ENCODE results near the gene LAMA5.
A peak's percentile ranks its signal among the peaks of the same experiment; 100 is the strongest.

The LAMA5 gene

DNA sequence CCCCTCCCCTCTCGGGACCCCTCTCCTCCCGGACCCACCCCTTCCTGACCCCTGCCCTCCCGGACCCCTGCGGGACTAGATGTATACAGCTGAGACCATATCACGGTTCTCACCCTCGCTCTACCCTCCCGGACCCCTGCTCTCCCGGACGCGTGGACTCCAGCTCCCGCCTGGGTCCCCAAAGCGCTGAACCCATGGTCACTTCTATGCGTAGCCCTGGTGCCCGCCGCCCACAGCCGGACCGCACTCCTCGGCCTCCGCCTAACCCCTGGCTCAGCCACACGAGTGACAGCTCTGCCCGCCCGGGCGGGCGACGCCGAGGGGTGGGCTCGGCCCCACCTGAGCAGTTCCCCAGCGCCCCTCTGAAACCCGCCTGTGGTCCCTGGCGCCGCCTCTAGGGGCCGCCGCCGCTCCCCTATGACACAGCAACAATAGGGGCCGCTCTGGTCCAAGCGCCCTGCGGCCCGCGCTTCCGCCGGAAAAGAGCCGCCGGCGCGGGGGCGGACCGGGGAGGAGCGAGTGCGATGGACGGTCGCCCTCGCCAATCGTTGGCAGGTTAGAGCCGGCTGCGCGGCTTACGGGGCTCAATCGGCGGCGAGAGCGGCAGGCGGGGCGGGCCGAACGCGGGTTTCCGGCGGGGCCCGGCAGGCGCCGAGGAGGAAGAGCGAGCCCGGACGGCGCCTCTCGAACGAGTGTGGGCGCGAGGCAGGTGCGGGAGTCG lies 64.6 kb downstream of the LAMA5 start, which contains the start of gene ADRM1:
ADRM1 (plus strand) TSS at position 657 of the 721 bp plus-strand sequence. CDS start 572 bp downstream, outside the sequence.
- peak within 1 kb of the TSS; percentile 78 for H3K4me3 ChIP-seq (ENCODE audit: low read length)
- DNase-seq (ENCODE audit: low read depth): peak; percentile 98
- TF ChIP-seq, protein P1, sequence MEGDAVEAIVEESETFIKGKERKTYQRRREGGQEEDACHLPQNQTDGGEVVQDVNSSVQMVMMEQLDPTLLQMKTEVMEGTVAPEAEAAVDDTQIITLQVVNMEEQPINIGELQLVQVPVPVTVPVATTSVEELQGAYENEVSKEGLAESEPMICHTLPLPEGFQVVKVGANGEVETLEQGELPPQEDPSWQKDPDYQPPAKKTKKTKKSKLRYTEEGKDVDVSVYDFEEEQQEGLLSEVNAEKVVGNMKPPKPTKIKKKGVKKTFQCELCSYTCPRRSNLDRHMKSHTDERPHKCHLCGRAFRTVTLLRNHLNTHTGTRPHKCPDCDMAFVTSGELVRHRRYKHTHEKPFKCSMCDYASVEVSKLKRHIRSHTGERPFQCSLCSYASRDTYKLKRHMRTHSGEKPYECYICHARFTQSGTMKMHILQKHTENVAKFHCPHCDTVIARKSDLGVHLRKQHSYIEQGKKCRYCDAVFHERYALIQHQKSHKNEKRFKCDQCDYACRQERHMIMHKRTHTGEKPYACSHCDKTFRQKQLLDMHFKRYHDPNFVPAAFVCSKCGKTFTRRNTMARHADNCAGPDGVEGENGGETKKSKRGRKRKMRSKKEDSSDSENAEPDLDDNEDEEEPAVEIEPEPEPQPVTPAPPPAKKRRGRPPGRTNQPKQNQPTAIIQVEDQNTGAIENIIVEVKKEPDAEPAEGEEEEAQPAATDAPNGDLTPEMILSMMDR (IDR thresholded peaks at IDR 0.05; ENCODE audit: insufficient read depth, low read depth, low read length, missing control alignments): peak; percentile 62

DNA sequence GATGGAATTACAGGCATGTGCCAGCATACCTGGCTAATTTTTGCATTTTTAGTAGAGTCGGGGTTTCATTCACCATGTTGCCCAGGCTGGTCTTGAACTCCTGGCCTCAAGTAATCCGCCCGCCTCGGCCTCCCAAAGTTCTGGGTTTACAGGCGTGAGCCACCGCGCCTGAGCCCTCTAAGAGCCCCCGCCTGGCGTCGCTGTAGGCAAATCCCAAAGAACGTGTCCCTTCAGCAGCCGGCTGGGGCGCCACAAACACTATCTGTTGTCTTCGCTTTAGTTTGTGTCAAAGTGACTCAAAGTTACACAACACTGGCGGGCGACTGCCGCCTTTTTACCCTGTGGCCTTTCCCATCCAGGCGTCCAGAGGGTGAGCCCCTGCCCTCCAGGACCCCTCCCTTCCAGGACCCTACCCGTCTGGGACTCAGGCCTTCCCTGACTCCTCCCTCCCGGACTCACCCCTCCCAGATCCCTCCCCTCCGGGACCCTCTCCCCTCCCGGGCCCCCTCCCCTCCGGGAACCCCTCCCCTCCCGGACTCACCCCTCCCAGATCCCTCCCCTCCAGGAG lies 65.3 kb downstream of the LAMA5 start:
- H3K4me3 ChIP-seq (ENCODE audit: low read length): peak overlapping the region; percentile 73

DNA sequence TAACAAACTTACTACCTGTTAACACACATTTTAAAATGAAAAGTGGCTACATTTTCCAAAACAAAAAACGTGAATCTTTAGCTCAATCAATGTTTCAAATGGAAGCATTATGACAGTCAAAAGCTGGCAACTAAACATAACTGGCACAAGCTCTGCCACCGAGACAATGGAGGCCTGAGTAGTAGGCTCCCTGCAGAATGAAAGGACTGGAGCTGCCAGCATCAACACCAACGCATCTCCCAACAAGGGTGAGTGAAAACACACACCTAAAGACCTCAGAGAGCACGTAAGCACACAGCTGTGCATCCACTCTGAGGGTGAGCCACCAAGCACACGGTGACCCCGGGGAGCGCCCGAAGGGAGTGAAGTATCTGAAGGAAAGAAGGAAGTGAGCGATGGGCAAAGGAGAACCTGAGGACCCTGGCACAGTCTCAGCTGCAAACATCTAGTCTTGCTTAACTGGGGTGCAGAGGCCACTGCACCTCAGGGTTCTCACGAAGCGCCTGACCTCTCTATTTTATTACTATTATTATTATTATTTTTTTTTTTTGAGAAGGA lies 65.9 kb downstream of the LAMA5 start:
- H3K4me3 ChIP-seq (ENCODE audit: low read length): no peak overlapping the region
- TF ChIP-seq, protein P1 (IDR thresholded peaks at IDR 0.05; ENCODE audit: insufficient read depth, low read depth, low read length, missing control alignments): no peak
- no peak for DNase-seq (ENCODE audit: low read depth)

More for the DNA sequence above, 65.3 kb downstream of the LAMA5 start:
- TF ChIP-seq, protein P1 (IDR thresholded peaks at IDR 0.05; ENCODE audit: insufficient read depth, low read depth, low read length, missing control alignments): peak; percentile 92
- DNase-seq (ENCODE audit: low read depth): peak; percentile 95

DNA sequence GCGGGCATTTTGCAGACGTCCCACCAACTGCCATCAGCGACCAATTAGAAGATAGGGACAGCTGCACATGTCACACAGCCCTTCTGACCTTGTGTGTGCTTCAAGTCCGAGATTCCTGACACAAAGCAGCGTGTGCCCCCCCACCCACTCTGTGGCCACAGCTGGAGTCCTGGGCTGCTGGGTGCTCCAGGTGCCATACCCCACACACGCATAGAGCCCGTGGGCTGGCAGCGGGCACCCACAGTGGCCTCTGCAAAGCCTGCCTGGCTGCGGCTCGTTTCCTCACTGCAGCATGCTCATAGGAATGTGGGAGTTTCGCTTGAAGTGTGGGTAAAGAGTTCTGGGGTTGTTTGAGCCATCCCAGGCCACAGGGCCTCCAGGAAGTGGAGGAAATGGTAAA lies 66.8 kb downstream of the LAMA5 start:
- H3K4me3 ChIP-seq (ENCODE audit: low read length): no peak overlapping the region
- no peak for DNase-seq (ENCODE audit: low read depth)
- TF ChIP-seq, protein P1 (IDR thresholded peaks at IDR 0.05; ENCODE audit: insufficient read depth, low read depth, low read length, missing control alignments): no peak

DNA sequence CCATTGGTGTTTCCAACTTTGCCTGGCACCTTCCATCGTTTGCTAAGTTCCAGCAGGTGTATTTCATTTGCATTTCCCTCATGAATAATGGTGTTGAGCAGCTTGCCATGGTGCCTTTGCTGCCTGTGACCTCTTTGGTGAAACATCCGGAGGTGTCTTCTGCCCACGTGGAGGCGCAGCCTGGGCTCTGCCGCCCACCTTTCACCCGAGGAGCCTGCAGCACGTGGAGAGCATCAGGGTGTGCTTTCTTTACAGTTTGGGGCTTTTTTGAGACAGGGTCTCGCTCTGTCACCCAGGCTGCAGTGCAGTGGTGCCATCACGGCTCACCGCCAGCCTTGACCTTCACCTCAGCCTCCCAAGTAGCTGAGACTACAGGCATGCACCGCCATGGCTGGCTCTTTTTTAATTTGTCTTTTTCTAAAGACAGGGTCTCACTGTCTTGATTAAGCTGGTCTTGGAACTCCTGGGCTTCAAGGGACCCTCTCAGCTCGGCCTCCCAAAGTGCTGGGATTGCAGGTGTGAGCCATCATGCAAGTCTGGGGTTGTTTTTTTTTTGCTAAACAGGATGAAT lies 67.4 kb downstream of the LAMA5 start:
- no peak overlapping the region for H3K4me3 ChIP-seq (ENCODE audit: low read length)
- DNase-seq (ENCODE audit: low read depth): no peak
- TF ChIP-seq, protein P1 (IDR thresholded peaks at IDR 0.05; ENCODE audit: insufficient read depth, low read depth, low read length, missing control alignments): no peak

DNA sequence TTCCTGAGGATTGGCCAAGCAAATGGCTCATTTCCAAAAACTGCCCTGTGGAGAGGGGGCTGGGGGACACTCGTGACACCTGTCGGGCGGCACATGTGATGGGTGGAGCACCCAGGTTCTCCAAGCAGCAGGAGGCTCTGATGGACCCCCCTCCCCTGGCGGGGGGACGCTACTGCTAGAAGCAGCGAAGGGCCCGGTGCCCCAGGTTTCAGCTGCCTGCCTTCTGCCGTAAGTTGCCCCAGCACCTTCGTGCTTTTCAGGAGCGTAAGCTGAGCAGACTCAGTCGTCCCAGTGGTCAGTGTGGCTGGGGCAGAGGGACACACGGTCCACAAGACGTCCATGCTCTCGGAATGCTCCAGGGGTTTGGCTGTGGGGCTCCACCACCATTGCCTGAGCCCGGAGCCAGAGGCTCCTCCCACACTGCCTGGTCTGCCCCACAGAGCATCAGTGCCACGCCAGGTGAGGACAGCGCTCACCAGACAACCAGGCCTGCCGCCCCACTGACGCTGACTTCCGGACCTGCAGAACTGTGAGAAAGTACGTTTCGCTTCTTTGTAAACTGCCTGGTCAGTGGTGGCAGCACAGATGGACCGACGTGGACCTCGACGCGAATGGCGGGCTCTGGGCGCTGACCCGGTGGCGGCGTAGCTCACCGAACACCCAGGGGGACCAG lies 68.4 kb downstream of the LAMA5 start:
- no peak for DNase-seq (ENCODE audit: low read depth)

More for the DNA sequence above, 68.4 kb downstream of the LAMA5 start:
- TF ChIP-seq, protein P1 (IDR thresholded peaks at IDR 0.05; ENCODE audit: insufficient read depth, low read depth, low read length, missing control alignments): no peak
- no peak overlapping the region for H3K4me3 ChIP-seq (ENCODE audit: low read length)

All from epithelial cell of esophagus (primary cell).